ENCODE data around the gene COL12A1.

COL12A1 gene

DNA sequence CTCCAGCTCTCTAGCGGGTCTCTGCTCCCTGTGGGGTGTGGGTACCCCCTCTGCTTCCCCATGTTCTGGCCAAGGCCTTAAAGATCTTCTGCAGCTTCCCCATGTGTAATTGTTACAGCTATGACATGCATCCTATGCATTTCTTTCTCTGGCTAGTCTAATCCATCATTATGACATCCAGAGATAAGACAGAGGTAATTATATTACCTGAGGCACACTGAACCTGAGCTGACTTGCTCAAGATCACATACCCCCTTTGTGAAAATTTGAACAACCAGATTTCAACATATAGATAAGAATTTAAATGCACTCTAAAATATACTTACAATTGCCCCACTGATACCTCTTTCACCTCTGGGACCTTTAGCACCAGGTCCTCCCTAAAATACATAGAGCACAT is 102.4 kb downstream of the COL12A1 start:
- no peak for DNase-seq (ENCODE audit: low spot score)
- FAIRE-seq, result no peak

- DNase-seq (ENCODE audit: low spot score), result no peak
Measured at GRCh38 chr6:75102301-75102700, 103.6 kb downstream of the COL12A1 start.

DNA sequence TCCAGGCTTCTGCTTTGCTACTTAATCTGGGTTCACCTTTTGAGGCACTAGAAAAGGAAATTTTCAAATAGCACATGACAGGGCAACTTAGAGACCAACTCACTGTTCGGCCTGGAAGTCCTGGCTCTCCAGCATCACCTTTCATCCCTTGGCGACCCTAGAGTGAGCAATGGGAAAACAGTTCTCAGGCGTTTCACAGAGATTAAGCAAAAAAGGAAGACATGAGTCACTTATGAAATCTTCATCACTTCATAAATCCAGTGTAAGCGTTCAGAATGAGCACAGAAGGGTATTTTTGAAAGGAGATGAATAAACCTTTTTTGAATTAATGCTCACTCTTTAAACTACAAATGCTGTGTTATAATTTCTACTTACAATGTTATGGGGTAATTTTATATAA is 104.0 kb downstream of the COL12A1 start:
- no peak for DNase-seq (ENCODE audit: low spot score)
- no peak for FAIRE-seq

More at GRCh38 chr6:75102301-75102700, 103.6 kb downstream of the COL12A1 start:
- no peak for FAIRE-seq

GRCh38 chr6:75098709-75099108 is 107.1 kb downstream of the COL12A1 start:
- no peak for FAIRE-seq

GRCh38 chr6:75096966-75097365 is 108.9 kb downstream of the COL12A1 start:
- DNase-seq (ENCODE audit: low spot score) (no peak), FAIRE-seq (no peak)

More at GRCh38 chr6:75098709-75099108, 107.1 kb downstream of the COL12A1 start:
- peak; percentile 75 for DNase-seq (ENCODE audit: low spot score)

GRCh38 chr6:75094614-75095200 is 111.1 kb downstream of the COL12A1 start:
- no peak for DNase-seq (ENCODE audit: low spot score)
- FAIRE-seq, result no peak

DNA sequence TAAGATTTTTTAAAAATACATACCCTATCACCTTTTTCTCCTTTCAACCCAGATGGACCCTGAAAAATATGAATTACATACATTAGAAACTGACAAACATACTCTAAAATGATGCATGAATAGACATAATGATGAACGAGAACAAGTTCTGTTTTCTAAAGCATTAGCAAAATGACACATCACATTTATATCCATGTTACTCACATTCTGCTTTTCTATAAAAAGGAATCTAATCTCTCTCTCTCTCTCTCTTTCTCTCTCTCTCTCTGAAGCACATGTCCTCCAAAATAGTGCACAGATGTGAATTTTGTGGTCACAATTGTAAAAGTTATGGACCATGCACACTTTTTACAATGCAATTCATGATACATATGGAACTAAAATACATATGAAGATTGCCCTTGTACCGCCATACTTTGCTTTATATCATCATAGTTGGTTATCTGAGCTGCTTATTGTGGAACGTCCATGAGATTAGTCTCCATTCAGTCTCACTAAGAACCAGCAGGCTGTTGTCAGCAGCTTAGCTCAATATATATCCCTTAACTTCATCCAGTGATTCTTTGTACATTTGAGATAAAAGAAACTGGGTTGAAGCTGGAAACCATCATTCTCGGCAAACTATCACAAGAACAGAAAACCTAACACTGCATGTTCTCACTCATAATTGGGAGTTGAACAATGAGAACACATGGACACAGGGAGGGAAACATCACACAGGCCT is 114.2 kb downstream of the COL12A1 start:
- no peak for FAIRE-seq
- no peak for DNase-seq (ENCODE audit: low spot score)

- FAIRE-seq (no peak), DNase-seq (ENCODE audit: low spot score) (no peak)
Measured at GRCh38 chr6:75090576-75090975, 115.3 kb downstream of the COL12A1 start.

GRCh38 chr6:75089921-75090320 is 115.9 kb downstream of the COL12A1 start:
- FAIRE-seq (no peak), DNase-seq (ENCODE audit: low spot score) (no peak)

DNA sequence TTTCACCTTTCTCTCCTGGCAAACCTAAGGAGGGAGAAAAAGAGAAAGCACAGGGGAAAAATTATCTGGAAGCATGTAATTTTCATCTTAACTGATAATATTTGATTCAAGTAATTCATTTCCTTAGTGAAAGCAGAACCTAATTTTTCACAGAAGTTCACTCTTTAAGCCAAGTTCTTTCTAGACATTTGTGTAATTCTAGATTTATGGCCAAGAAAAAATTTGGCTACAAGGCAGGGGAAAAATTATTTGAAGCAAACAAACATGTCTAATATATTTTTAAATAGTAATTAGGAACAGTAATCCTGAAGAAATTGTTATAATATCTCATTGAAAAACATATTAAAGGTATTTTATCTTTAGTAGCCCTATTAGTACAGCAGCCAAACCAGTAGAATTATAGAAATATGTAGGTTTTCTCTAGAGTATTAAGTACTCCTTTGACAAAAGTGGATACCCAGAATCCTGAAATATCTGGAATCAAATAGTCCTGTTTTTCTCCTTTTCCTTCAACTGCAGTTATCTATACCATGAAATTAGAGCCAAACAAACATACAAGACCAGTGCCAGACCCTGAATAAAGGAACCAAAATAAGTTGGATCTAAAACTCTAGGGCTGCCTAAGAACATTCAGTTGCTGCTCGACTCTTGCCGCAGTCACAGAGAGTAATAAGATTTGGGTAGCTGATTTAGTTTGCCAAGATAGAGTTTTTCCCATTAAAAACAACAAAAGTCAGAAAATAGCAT is 116.5 kb downstream of the COL12A1 start:
- FAIRE-seq (no peak), DNase-seq (ENCODE audit: low spot score) (no peak)

- no peak for FAIRE-seq
- no peak for DNase-seq (ENCODE audit: low spot score)
Measured at GRCh38 chr6:75085931-75086635, 119.8 kb downstream of the COL12A1 start.

GRCh38 chr6:75084872-75085381 is 120.9 kb downstream of the COL12A1 start:
- DNase-seq (ENCODE audit: low spot score) (no peak), FAIRE-seq (no peak)

DNA sequence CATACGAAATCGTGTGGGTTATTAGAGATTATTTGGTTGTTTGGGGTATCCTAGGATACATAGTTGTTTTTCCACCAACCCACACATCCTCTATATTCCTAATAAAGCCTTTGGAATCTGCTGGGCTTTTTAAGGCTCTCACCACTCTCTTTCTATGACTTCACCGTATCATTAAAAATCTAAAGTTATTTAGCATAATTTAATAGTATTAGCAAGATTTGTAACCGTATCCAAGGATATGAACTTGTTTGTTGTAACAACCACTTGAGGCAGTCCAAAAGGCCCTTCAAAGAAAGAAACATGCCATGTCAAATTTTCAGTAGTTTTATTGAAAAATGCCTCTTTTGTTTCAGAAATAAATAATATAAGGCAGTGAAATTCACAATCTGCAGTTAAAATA is 121.8 kb downstream of the COL12A1 start:
- DNase-seq (ENCODE audit: low spot score) (no peak), FAIRE-seq (no peak)

DNA sequence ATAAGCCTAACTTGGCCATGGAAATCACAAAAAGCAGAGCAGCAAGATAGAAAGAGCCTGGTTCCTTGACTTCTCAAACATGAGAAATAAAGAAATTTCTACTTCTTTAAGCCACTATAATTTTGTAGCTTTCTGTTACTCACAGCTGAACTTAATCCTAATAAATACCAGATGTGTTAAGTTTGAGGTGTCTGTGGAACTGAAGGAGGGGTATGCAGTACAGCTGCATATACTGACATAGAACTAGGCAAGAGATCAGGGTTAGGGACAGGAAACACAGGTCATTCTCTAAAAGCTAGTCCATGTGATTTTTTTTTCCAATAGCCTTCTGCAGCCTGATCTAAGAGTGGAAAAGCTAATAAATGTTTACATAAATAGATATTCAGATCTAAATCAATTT is 123.9 kb downstream of the COL12A1 start:
- no peak for FAIRE-seq

DNA sequence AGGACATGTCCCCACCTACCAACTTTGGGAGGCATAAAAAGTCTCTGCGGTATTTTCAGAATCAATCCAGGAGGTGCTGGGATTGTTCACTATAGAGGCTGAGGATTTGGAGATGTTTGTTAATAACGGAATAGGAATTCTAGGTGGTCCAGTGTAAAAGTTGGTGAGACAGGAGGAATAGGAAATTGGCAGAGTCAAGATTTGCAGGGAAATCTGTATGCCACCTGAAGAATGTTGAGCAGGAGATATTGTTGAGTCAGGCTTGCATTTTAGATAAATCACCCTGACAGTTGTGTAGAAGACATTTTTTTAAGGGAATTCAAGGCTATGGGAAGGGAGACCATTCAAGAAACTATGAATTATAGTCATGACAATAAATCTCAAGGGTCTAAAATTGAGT is 124.8 kb downstream of the COL12A1 start:
- FAIRE-seq (no peak), DNase-seq (ENCODE audit: low spot score) (no peak)

More for the DNA sequence above, 123.9 kb downstream of the COL12A1 start:
- DNase-seq (ENCODE audit: low spot score), result no peak

DNA sequence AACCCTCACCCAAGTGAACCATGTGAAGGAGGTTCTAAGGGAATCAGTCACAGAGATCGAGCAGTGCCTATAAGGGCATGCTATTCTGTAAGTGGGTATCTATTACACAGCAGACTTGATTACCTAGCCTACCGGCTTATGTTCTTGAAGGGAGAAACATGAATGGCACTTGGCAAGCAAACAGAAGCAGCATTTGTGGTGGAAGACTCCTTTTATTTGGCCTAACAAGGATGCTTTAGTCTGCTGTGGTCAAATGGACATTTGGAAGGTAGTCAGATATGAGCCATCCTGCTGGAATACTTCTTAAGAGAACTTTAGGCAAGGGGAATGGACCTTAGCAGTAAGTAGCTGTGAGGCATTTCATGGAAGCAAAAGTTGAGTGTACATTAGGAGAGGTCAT is 126.3 kb downstream of the COL12A1 start:
- DNase-seq (ENCODE audit: low spot score), result no peak
- no peak for FAIRE-seq

DNA sequence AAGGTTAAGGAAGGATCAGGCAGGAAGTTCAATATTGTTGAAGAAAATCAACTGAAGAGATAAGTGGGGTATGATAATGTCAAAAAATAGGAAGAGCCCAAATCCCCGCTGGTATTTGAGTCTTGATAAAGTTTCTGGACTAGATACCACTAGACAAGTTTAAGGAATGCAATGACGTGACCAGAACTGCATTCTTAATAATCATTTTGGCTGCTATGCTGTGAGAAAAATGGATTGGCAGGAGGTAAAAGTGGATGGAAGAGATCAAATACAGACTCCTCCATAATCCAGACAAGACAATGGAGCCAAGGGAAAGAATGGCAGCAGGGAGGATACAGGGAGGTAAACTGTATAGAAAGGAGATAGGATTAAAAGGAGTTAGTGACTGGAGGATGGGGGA is 128.2 kb downstream of the COL12A1 start:
- DNase-seq (ENCODE audit: low spot score), result no peak
- FAIRE-seq, result no peak

DNA sequence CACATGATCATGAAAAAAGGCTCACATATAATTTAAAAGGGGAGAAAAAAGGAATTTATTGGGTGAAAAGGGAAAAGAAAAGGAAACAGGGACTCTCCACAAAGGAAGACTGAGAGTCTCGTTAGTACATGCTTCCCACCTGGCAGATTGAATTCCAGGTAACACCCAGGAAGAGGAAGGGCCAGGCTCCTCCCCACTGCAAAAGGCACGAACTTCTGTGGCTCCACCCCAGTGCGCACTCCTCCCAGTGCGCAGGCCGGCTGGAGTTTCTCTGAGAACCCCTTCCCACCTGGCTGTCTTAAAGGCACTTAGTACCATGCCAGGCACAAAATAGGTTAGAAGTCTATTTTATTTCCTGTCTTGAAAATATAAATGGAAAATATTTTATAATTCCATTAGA is 129.8 kb downstream of the COL12A1 start:
- DNase-seq (ENCODE audit: low spot score), result no peak
- no peak for FAIRE-seq

DNA sequence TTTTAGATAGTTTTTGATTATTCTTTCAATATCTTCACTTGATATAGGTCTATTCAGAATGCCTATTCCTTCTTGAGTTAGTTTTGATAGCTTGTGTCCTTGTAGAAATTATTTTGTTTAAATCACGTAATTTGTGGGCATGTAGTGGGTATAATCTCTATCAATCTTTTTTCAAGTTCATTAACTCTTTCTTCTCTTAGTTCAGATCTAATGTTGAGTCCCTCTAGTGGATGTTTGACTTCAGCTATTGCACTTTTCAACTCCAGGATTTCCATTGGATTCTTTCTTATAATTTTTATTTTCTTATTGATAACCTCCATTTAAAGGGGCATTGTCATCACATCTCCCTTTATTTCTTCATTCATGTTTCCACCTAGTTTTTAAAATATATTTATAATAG is 135.6 kb downstream of the COL12A1 start:
- no peak for DNase-seq (ENCODE audit: low spot score)

DNA sequence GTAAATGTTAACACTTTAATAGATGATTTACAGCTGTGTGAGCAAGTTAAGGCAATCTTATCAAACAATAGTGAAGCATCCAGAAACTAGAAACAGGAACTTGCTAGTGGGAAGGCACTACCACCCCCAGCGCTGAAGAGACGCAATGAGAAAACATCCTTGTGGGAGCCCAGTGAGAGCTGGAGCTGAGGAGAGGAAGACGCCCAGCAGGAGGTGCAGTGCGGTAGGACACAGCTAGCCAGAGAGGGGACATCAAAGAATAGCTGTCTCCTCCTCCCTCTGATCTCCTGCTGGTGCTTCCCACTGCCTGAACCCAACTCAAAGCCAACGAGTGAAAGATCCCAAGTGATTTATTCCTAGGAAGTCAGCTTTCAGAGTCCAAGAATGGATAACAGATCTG is 140.3 kb downstream of the COL12A1 start:
- DNase-seq (ENCODE audit: low spot score) (no peak), FAIRE-seq (no peak)

More for the DNA sequence above, 135.6 kb downstream of the COL12A1 start:
- no peak for FAIRE-seq

DNA sequence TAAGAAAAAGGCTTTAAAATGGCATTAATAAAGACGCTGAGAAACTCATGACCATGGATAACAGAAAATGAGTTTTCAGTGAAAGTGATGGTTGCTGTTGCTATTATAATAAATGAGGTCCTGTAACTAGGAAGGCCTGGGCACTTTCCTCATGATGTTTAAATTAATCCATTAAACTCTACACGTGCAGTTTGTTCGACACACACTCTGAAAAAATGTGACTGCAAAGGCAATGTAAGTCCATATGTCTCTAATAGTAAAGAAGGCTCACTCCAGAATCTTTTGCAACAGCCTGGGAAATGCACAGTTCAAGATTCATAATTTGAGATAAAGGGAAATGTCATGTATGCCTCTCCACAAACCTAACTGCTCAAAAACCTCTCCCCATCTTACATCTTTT is 153.4 kb downstream of the COL12A1 start:
- FAIRE-seq, result no peak
- no peak for DNase-seq (ENCODE audit: low spot score)

- DNase-seq (ENCODE audit: low spot score), result no peak
- no peak for FAIRE-seq
Measured at GRCh38 chr6:75049308-75049707, 156.5 kb downstream of the COL12A1 start.
